ENCODE data around the gene ANK3.
A peak's percentile ranks its signal among the peaks of the same experiment; 100 is the strongest.

ANK3 gene

DNA sequence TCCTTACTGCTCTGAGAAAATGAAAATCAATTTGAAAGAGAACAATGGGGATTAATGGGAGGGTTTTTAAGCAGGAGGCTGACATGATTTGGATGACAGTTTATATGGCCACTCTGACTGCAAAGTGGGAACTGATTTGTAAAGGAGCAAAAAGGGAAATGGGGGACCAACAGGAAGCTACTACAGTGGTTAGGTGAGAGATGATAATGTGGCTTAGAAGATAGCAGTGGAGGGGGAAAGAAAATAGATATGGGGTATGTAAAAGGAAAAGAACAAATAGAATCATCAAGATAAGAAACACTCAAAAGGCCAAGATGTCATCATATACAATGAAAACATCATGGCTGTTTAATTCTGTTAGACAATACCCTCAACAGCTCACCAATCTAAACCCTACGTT lies 177.5 kb downstream of the ANK3 start:
- DNase-seq (ENCODE audit: low read depth), result no peak
- TF ChIP-seq, protein P1, sequence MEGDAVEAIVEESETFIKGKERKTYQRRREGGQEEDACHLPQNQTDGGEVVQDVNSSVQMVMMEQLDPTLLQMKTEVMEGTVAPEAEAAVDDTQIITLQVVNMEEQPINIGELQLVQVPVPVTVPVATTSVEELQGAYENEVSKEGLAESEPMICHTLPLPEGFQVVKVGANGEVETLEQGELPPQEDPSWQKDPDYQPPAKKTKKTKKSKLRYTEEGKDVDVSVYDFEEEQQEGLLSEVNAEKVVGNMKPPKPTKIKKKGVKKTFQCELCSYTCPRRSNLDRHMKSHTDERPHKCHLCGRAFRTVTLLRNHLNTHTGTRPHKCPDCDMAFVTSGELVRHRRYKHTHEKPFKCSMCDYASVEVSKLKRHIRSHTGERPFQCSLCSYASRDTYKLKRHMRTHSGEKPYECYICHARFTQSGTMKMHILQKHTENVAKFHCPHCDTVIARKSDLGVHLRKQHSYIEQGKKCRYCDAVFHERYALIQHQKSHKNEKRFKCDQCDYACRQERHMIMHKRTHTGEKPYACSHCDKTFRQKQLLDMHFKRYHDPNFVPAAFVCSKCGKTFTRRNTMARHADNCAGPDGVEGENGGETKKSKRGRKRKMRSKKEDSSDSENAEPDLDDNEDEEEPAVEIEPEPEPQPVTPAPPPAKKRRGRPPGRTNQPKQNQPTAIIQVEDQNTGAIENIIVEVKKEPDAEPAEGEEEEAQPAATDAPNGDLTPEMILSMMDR (IDR thresholded peaks at IDR 0.05; ENCODE audit: insufficient read depth, low read depth, low read length, missing control alignments), result no peak
- H3K4me3 ChIP-seq (ENCODE audit: low read depth, low read length), result no peak overlapping the region

DNA sequence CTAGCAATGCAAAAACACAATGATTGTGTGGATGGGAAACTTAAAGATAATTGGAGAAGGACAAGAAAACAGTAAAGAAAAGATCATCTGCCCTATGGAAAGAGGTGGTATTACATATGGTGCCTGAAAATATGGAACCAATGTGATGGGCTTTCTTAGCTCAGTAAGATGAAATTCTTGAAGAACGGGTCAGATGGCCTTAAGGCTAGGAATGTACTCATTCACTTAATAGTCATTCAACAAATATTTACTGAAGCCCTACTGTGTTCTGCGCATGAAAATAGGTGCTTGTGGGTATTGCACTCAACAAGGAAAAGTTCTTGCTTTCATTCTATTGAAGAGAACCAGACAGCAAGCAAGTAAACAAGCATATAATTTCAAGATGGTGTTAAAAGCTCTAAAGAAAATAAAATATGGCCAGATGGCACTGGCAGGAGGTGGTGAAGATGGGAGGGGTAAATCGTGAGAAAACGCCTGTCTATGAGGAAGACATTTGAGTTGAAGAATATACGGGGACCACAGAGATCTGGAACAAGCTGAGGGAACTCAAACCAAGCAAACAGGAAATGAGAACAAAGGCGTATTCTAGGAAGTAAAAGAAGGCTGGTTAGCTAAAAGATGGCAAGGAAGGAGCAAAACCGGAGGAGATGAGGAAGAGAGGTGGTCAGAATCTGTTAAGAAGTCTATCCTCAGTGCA lies 179.7 kb downstream of the ANK3 start:
- TF ChIP-seq, protein P1 (IDR thresholded peaks at IDR 0.05; ENCODE audit: insufficient read depth, low read depth, low read length, missing control alignments), result no peak
- no peak overlapping the region for H3K4me3 ChIP-seq (ENCODE audit: low read depth, low read length)
- DNase-seq (ENCODE audit: low read depth), result no peak

DNA sequence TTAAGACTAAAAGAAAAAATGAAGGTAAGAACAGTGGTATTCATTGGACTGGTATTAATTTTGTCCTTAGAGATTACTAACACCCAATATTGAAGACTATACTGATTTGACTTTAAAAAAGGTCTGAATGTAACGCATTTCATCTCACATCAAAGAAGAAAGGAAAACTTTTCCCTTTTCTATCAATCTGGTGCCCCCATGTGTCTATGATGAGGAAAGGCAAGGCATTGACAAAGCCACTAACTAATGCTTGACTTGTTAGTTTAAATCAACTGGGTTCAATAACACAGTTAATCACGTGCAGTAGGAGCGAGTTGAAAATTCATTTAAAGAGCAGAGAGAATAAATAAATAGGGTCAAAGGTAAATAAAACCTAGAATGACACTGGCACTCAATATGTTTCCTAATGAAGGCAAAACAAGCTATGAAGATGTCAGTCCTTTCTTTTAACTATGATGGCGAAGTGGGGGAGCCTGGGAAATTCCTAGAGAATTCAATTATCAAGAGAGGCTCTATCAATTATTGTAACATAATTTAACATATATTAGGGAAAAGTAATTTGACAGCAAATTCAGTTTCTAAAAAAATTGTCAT lies 180.9 kb downstream of the ANK3 start:
- no peak overlapping the region for H3K4me3 ChIP-seq (ENCODE audit: low read depth, low read length)
- DNase-seq (ENCODE audit: low read depth), result peak; percentile 40
- TF ChIP-seq, protein P1 (IDR thresholded peaks at IDR 0.05; ENCODE audit: insufficient read depth, low read depth, low read length, missing control alignments), result peak; percentile 59

DNA sequence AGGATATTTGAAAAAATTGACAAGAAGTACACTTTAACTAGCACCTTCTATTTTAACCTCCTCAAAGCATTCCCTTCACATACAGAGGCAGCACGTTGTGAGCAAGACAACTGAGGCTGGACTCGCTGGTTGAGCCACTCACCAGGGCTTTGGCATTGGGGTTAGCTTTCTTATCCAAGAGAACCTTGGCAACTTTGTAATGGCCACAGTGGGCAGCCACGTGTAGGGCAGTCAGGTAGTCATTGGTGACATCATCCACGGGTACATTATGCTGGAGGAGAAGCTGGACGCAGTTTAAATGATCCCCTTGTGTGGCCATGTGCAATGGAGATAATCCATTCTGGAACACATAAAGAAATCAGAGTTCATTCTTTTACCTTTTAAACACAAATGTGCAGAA lies 181.8 kb downstream of the ANK3 start:
- no peak for DNase-seq (ENCODE audit: low read depth)
- TF ChIP-seq, protein P1 (IDR thresholded peaks at IDR 0.05; ENCODE audit: insufficient read depth, low read depth, low read length, missing control alignments), result no peak
- H3K4me3 ChIP-seq (ENCODE audit: low read depth, low read length), result no peak overlapping the region

DNA sequence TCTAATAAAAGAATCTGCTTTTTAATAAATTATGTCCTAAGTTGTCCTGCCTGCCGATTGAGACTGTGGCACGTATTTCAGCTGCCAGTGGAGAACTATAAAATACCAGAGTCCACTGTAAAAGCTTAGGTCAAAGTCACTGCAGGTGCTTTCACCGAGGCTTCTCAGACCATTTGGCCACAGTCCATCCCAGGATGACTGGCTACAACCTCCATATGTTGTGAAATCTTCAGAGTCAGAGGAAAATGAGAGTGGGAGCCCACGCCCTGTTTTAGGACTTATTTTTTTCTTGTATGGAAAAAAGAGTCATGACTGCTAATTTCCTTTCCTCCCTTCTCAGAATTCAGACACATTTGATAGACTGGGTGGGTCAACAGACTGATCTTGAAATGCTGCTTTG lies 182.9 kb downstream of the ANK3 start:
- TF ChIP-seq, protein P1 (IDR thresholded peaks at IDR 0.05; ENCODE audit: insufficient read depth, low read depth, low read length, missing control alignments), result no peak
- H3K4me3 ChIP-seq (ENCODE audit: low read depth, low read length), result no peak overlapping the region

DNA sequence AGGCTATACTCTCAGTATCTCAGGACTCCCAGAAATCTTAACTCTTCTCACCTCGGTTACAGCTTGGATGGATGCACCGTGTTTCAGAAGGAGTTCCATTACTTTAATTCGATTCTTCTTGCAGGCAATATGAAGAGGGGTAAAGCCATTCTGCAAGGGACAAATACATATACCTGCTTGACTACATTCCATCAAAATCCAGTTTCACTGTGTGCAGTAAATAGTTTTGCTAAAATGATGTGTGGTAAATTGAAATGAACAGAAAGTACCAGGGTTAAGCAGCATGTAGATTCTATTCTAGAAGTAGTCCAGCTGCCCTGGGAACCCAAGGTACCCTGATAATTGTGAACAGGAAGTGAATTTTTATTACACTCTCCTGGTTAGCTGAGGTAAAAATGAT lies 183.9 kb downstream of the ANK3 start:
- TF ChIP-seq, protein P1 (IDR thresholded peaks at IDR 0.05; ENCODE audit: insufficient read depth, low read depth, low read length, missing control alignments), result no peak
- DNase-seq (ENCODE audit: low read depth), result no peak
- H3K4me3 ChIP-seq (ENCODE audit: low read depth, low read length), result no peak overlapping the region

More for the DNA sequence above, 182.9 kb downstream of the ANK3 start:
- no peak for DNase-seq (ENCODE audit: low read depth)
